ENCODE measurements around the gene DLG2. TPM values are rescaled to one million over a fixed set of nuclear protein-coding genes. Genes with fewer than 3 reads are reported as not detected.

Gene DLG2
- polyA plus RNA-seq, 6 donors from 2014 or later: 0.93 to 2.4 (median 1.3) TPM

DNA sequence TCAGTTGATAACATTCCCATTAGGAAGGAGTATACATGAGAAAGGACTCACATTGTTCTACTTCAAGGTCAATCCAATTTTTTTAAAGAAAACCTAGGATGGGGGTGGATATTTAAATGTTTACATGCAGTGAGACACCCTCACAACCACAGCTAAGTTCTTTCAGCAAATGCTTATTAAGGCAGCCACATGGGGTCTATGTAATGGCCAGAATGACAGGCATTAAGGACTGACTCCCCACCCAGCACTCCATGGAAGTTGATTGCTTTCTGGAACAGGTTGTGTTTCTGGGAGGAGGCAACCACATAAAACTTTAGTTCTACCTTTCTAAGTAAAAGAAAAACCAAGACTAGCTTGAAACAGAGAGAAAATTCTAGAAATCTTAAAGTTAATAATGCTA, 1678.9 kb downstream of the DLG2 start:
- ATAC-seq (ENCODE audit: low read depth in 2 of 2) (no peak), DNase-seq (no peak)
- peaks cover 0 to 7% (median 0%) of the 10 kb centered on the region in 7 donors for H3K9me3 Mint-ChIP-seq
- no peaks in the 10 kb centered on the region for H3K36me3 Mint-ChIP-seq
- H3K27me3 Mint-ChIP-seq: no peaks in the 10 kb centered on the region
- H3K27ac Mint-ChIP-seq: no peak overlapping the region
- no peak overlapping the region for H3K4me3 Mint-ChIP-seq
- no peaks in the 10 kb centered on the region for H3K4me1 Mint-ChIP-seq

DNA sequence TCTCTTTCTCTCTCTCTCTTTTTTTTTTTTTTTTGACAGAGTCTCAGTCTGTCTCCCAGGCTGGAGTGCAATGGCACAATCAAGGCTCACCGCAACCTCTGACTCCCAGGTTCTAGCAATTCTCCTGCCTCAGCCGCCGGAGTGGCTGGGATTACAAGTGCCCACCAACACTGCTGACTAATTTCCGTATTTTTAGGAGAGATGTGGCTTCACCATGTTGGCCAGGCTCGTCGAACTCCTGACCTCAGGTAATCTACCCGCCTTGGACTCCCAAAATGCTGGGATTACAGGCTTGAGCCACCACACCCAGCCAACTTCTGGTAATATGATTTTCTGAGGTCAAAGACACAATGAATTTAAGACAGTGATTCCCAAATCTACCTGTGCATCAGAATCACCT, 1681.2 kb downstream of the DLG2 start:
- no peaks in the 10 kb centered on the region for H3K27me3 Mint-ChIP-seq
- H3K27ac Mint-ChIP-seq: no peak overlapping the region
- no peaks in the 10 kb centered on the region for H3K36me3 Mint-ChIP-seq
- no peak for DNase-seq
- H3K9me3 Mint-ChIP-seq: peaks cover 0 to 7% (median 0%) of the 10 kb centered on the region in 7 donors
- H3K4me1 Mint-ChIP-seq: no peaks in the 10 kb centered on the region
- ATAC-seq (ENCODE audit: low read depth in 2 of 2): no peak
- H3K4me3 Mint-ChIP-seq: no peak overlapping the region

DNA sequence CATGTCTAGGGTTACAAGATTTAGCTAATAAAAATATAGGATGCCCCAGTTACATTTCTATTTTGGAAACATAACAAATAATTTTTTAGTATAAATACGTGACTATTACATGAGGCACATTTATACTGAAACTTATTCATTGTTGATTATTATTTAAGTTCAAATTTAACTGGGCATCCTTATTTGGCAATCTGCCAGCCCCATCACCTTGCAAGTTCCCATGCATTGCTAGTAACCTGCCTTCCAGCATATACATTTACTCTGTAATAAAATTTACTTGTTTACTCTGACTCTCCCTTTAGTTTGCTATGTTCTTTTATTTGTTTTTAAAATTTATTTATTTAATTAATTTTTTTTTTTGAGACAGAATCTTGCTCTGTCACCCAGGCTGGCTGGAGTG, 1686.1 kb downstream of the DLG2 start:
- no peaks in the 10 kb centered on the region for H3K27me3 Mint-ChIP-seq
- ATAC-seq (ENCODE audit: low read depth in 2 of 2) (no peak), DNase-seq (no peak)
- peaks cover 0 to 7% (median 0%) of the 10 kb centered on the region in 7 donors for H3K9me3 Mint-ChIP-seq
- peaks cover 0 to 5% (median 0%) of the 10 kb centered on the region in 3 donors for H3K4me1 Mint-ChIP-seq
- H3K36me3 Mint-ChIP-seq: no peaks in the 10 kb centered on the region
- H3K4me3 Mint-ChIP-seq: no peak overlapping the region
- H3K27ac Mint-ChIP-seq: no peak overlapping the region

DNA sequence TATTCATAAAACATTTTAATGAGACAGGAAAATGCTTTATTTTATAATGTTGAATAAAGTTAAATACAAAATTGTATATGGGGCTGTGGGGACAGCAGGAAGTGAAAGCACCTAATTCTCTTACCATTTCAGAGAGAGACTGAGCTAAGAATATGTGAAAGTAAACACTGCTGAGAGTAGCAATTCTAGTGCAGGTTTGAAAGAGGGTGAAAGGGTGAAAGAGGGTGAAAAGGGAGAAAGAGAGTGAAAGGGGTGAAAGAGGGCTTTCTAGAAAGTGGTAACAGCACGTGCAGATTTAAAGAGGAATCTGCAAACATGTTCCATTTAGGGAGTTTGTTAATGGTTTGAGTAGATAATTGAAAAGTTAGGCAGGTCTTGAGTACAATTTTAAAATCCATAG, 1689.0 kb downstream of the DLG2 start:
- Mint-ChIP-seq H3K27me3 (no peaks in the 10 kb centered on the region), H3K36me3 (no peaks in the 10 kb centered on the region), H3K4me1 (peaks cover 0 to 5% (median 0%) of the 10 kb centered on the region in 3 donors), H3K27ac (peak overlapping the region in 1 of 6 donors; percentile 8), H3K9me3 (peaks cover 0 to 6% (median 0%) of the 10 kb centered on the region in 7 donors), H3K4me3 (no peak overlapping the region)
- no peak for ATAC-seq (ENCODE audit: low read depth in 2 of 2)
- no peak for DNase-seq

DNA sequence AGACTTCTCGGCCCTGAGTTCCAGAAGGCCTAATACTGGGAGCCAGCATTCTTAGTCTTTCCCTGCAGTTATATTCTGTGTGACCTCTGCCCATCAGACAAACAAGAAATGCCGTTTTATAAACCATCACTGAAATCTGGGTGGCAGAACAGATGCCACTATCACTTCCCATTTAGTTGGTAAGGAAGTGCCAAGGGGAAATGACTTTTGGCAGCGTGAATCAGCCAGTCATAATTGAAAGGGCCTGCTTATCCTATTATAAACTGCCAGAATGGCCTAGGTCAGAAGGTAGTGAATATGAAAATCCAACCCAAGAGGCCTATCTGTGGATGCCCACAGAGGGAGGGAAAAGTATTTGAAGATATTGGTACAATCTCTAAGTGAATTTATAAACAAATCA, 1694.1 kb downstream of the DLG2 start:
- DNase-seq (no peak), ATAC-seq (ENCODE audit: low read depth in 2 of 2) (no peak)
- no peak overlapping the region for H3K27ac Mint-ChIP-seq
- H3K4me3 Mint-ChIP-seq: no peak overlapping the region
- H3K4me1 Mint-ChIP-seq: peaks cover 0 to 2% (median 0%) of the 10 kb centered on the region in 3 donors
- H3K9me3 Mint-ChIP-seq: peaks cover 0 to 6% (median 0%) of the 10 kb centered on the region in 7 donors
- no peaks in the 10 kb centered on the region for H3K27me3 Mint-ChIP-seq
- no peaks in the 10 kb centered on the region for H3K36me3 Mint-ChIP-seq

DNA sequence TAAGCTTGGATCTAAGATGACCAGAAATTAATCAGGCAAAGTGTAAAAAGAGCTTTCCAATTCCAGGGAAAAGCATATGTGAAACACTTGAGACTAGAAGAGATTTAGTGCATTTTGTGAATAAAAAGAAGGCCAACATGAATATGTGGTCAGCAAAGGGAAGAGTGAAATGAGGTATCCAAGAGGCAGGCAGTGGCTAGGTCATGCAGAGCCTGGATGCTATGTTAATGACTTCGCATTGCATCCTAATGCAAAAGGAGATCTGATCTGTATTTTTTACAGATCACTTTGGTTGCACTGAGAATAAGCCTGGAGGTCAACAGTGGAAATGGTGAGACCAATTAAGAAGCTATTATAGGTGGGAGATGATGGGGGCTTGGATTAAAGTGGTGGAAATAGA, 1699.7 kb downstream of the DLG2 start:
- Mint-ChIP-seq H3K36me3 (no peaks in the 10 kb centered on the region), H3K4me1 (no peaks in the 10 kb centered on the region), H3K27me3 (peaks cover 0 to 7% (median 0%) of the 10 kb centered on the region in 3 donors), H3K4me3 (no peak overlapping the region), H3K9me3 (peaks cover 0 to 8% (median 1%) of the 10 kb centered on the region in 7 donors), H3K27ac (no peak overlapping the region)
- no peak for ATAC-seq (ENCODE audit: low read depth in 2 of 2)
- no peak for DNase-seq

DNA sequence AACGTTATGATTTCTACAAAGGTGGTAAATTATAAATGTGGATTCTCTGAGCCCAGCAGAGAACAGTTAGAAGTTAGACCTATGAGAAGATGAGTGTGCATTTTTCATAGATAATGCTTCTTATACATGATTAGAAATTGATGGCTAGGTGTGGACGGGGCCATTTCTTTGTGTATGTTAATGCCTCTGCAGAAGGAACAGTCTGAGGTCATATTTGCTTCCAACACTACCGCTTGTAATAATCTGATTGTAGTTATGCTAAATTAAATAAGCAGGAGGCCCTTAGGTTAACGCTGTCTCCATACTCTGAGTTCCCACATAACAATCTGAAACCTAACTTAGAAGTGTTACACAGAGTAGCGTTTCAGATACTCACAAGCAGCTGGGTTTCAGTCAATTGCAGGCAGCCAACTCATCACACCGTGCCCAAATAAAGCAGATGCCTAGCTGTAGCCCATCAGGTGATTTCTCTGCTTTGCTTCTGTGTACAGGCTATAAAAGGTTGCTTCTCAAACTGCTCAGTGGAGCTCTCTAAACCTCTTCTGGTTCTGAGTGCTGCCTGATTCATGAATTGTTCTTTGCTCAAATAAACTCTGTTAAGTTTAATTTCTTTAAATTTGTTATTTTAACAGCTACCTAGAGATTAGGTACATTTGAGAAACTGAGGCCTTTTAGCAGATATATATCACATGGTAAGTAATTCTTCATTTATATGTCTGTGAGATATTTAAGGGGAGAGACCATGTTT, 1702.2 kb downstream of the DLG2 start:
- peaks cover 0 to 7% (median 0%) of the 10 kb centered on the region in 3 donors for H3K27me3 Mint-ChIP-seq
- H3K27ac Mint-ChIP-seq: no peak overlapping the region
- ATAC-seq (ENCODE audit: low read depth in 2 of 2) (no peak), DNase-seq (no peak)
- H3K36me3 Mint-ChIP-seq: no peaks in the 10 kb centered on the region
- no peaks in the 10 kb centered on the region for H3K4me1 Mint-ChIP-seq
- peaks cover 0 to 8% (median 0%) of the 10 kb centered on the region in 7 donors for H3K9me3 Mint-ChIP-seq
- no peak overlapping the region for H3K4me3 Mint-ChIP-seq

DNA sequence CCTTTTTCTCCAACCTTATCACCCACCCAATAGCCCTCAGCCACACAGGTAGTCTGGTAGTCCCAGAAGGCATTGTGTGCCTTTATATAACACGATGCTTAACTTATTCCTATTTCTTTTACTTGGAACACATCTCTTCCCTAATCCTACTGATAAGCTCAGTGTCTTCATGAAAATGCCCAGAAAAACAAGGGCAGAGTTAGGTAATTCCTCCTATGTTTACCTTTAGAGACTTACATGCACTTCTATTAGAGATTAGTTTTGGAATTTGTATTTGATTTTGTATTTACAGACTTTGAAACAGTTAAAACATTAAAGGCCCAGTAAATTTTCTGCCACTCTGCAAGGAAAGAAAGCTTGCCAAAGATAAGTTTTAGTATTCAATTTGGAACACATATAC, 1703.2 kb downstream of the DLG2 start:
- H3K4me1 Mint-ChIP-seq: no peaks in the 10 kb centered on the region
- H3K27me3 Mint-ChIP-seq: peaks cover 0 to 7% (median 0%) of the 10 kb centered on the region in 3 donors
- no peak overlapping the region for H3K27ac Mint-ChIP-seq
- peaks cover 0 to 8% (median 0%) of the 10 kb centered on the region in 7 donors for H3K9me3 Mint-ChIP-seq
- ATAC-seq (ENCODE audit: low read depth in 2 of 2) (no peak), DNase-seq (no peak)
- no peaks in the 10 kb centered on the region for H3K36me3 Mint-ChIP-seq
- no peak overlapping the region for H3K4me3 Mint-ChIP-seq

DNA sequence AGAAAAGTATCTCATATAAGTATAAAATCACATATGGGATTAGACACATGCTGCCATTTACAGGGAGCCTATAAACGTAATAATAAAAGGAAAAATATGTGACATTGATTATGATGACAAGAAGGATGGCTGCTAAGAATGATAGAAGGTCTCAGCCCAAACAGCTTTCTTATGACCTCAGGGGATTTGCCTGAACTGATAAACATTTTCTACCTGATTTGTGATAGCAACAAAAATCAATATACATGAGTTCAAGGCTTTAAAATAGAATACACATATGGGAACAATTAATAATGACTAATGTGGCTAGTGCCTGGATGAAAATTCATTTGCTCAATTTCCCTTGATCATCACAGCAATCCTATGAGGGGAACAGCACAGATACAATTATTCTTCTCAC, 1704.2 kb downstream of the DLG2 start:
- Mint-ChIP-seq H3K27ac (no peak overlapping the region), H3K4me1 (no peaks in the 10 kb centered on the region), H3K9me3 (peaks cover 0 to 8% (median 0%) of the 10 kb centered on the region in 7 donors), H3K36me3 (no peaks in the 10 kb centered on the region), H3K4me3 (no peak overlapping the region), H3K27me3 (peaks cover 0 to 7% (median 0%) of the 10 kb centered on the region in 3 donors)
- ATAC-seq (ENCODE audit: low read depth in 2 of 2): no peak
- DNase-seq: no peak

DNA sequence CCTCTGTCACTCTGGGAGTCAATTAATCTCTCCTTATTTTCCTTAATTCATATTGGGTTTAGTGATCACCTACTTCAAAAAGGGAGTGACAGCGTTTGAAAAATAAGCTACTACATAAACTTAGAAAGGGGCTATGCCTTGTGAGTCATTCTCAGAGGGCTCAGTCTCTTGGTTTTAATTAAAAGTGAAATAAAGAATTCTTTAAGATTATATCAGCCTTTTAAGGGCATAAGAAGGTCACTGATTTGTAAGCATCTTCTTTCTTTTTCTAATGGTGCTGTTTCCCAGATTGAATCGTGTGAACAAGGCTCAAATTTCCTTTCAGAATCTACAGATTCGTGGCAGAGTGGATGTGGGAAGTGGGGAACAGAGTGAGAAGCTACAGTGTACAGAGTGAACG, 1704.8 kb downstream of the DLG2 start:
- Mint-ChIP-seq H3K27ac (no peak overlapping the region), H3K36me3 (no peaks in the 10 kb centered on the region), H3K4me3 (no peak overlapping the region), H3K9me3 (peaks cover 0 to 8% (median 0%) of the 10 kb centered on the region in 7 donors), H3K27me3 (peaks cover 0 to 4% (median 0%) of the 10 kb centered on the region in 3 donors), H3K4me1 (no peaks in the 10 kb centered on the region)
- DNase-seq (no peak), ATAC-seq (ENCODE audit: low read depth in 2 of 2) (no peak)

DNA sequence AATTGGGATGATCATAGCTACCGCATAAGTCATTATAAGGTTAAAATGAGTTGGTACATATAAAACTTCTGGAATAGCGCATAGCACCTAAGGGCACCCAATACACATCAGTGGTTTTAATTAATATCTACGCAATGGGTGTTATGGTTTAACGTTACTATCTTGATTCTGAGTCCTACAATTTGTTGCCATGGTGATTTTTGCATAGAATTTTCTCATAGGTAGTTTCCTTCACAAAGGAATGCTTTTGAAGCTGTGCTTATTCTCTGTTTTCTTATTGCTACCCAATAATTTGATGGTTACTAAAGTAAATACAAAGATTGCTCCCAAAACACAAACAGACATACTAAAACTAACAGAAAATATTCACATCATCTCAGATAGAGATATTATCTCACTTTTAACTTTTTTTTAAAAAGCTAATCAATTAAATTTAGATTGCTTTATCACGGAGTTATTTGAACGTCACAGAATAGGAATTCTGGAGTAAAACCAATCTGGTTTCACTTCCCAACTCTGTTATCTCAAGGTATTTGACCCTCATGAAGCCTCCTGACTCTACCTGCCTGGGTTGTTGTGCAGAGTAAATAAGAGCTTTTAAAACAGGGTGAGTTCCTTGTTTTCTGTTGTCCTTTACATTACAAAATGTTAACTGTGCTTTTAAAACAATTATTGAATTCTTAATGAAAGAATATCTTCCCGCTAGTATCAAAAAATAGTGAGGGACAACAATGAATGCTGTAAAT, 1705.5 kb downstream of the DLG2 start:
- no peak for DNase-seq
- no peaks in the 10 kb centered on the region for H3K4me1 Mint-ChIP-seq
- no peak for ATAC-seq (ENCODE audit: low read depth in 2 of 2)
- H3K27ac Mint-ChIP-seq: no peak overlapping the region
- peaks cover 0 to 3% (median 0%) of the 10 kb centered on the region in 3 donors for H3K27me3 Mint-ChIP-seq
- H3K4me3 Mint-ChIP-seq: no peak overlapping the region
- no peaks in the 10 kb centered on the region for H3K36me3 Mint-ChIP-seq
- peaks cover 0 to 8% (median 0%) of the 10 kb centered on the region in 7 donors for H3K9me3 Mint-ChIP-seq

DNA sequence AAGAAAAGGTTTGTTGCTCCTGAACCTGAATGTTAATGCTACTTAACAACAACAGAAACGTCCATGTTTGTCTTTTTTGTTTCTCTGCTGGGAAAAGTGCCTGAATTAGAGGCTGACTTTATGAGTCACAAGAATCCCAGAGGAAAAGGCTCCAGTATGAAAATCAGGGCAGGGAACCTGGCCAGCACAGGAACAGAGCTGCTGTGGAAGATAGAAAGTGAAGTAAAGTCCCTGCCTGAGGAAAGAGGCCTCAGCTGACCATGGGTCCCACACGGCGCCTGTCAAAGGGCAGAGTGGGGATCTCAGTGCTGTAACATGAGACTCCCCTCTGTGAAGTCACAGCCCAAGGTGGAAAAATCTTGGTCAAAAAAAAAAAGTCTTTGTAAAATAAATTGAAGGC, 1708.7 kb downstream of the DLG2 start:
- peaks cover 0 to 3% (median 0%) of the 10 kb centered on the region in 3 donors for H3K27me3 Mint-ChIP-seq
- H3K9me3 Mint-ChIP-seq: peaks cover 0 to 3% (median 0%) of the 10 kb centered on the region in 7 donors
- DNase-seq (no peak), ATAC-seq (ENCODE audit: low read depth in 2 of 2) (no peak)
- H3K36me3 Mint-ChIP-seq: no peaks in the 10 kb centered on the region
- H3K4me1 Mint-ChIP-seq: no peaks in the 10 kb centered on the region
- no peak overlapping the region for H3K27ac Mint-ChIP-seq
- H3K4me3 Mint-ChIP-seq: no peak overlapping the region

DNA sequence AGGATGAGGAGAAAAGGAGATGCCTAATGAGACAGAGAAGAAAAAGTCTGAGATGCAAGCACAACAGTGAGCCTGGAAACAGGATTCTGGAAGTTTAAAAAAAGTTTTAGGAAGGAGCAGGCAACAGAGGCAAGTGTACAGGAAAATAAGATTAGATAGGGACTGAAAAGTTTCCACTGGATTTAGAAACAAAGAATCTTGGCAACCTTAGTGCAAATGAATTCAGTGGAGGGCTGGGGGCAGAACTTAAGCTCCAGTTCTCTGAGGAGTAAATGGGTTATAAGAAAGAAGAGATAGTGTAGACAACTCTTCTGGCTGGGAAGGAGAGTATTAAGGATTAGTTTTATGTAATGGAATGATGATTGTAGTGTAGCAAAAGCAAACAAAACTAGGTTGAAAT, 1712.1 kb downstream of the DLG2 start:
- Mint-ChIP-seq H3K36me3 (no peaks in the 10 kb centered on the region), H3K27me3 (peaks cover 0 to 3% (median 0%) of the 10 kb centered on the region in 3 donors), H3K9me3 (peaks cover 0 to 3% (median 0%) of the 10 kb centered on the region in 7 donors), H3K4me3 (no peak overlapping the region), H3K27ac (no peak overlapping the region), H3K4me1 (no peaks in the 10 kb centered on the region)
- ATAC-seq (ENCODE audit: low read depth in 2 of 2): no peak
- DNase-seq: no peak
